ENCODE results near the gene TMEM154.

DNA sequence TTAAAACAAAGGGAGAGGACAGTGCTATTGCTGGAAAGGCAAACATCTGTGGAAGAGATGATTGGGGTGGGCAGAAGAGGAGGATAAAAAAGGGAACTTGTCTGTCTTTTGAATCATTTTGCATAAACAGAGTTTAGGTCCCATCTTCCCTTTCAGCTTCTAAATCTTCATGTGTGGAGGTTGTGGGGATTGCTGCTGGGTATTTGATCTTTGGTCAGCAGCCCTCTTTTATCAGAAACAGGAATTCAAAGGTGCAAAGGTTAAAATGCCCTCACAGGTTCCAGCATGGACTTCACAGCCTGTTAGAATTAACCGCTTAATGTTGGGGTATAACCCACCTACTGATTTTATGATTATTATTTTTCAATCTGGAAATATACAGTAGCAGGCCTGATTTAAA, 39.5 kb upstream of the TMEM154 start:
- TF ChIP-seq, protein P1, sequence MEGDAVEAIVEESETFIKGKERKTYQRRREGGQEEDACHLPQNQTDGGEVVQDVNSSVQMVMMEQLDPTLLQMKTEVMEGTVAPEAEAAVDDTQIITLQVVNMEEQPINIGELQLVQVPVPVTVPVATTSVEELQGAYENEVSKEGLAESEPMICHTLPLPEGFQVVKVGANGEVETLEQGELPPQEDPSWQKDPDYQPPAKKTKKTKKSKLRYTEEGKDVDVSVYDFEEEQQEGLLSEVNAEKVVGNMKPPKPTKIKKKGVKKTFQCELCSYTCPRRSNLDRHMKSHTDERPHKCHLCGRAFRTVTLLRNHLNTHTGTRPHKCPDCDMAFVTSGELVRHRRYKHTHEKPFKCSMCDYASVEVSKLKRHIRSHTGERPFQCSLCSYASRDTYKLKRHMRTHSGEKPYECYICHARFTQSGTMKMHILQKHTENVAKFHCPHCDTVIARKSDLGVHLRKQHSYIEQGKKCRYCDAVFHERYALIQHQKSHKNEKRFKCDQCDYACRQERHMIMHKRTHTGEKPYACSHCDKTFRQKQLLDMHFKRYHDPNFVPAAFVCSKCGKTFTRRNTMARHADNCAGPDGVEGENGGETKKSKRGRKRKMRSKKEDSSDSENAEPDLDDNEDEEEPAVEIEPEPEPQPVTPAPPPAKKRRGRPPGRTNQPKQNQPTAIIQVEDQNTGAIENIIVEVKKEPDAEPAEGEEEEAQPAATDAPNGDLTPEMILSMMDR (IDR thresholded peaks at IDR 0.05): no peak
- no peak for TF ChIP-seq POLR2A (IDR thresholded peaks at IDR 0.05)
